SK-N-SH treated with all-trans-retinoic acid at 6 μM for 48 hours (cell line): ENCODE data around the gene PFKM.

Experiments used
- ATAC-seq: fragments of 200-7000 bp; cut with Tn5 transposase; 3 replicates; pipeline ENCODE4 v1.9.1; 2020; ENCODE audit warnings: mild to moderate bottlenecking, moderate library complexity
- BACH2 ChIP-seq: fragments of 250-450 bp; sonication (Bioruptor Pico); IDR thresholded peaks from 2 replicates; pipeline ENCODE4 v1.9.0; 2021; ENCODE audit warnings: mild to moderate bottlenecking, borderline replicate concordance
- CREB5 ChIP-seq: fragments of 250-450 bp; sonication (Bioruptor Pico); IDR thresholded peaks from 2 replicates; pipeline ENCODE4 v1.5.1; 2020; ENCODE audit warnings: low read depth, mild to moderate bottlenecking, moderate library complexity
- CSDC2 ChIP-seq: fragments of 250-450 bp; sonication (Bioruptor Pico); IDR thresholded peaks from 2 replicates; pipeline ENCODE4 v1.5.0; 2020; ENCODE audit warnings: mild to moderate bottlenecking, moderate library complexity
- ESRRG ChIP-seq: fragments of 250-450 bp; sonication (Bioruptor Pico); IDR thresholded peaks from 2 replicates; pipeline ENCODE4 v1.6.1; 2021; ENCODE audit warnings: mild to moderate bottlenecking
- ISL1 ChIP-seq: fragments of 250-450 bp; sonication (Bioruptor Pico); IDR thresholded peaks from 2 replicates; pipeline ENCODE4 v2.1.2; 2022; ENCODE audit warnings: mild to moderate bottlenecking, moderate library complexity
- OSR1 ChIP-seq: fragments of 250-450 bp; sonication (Bioruptor Pico); IDR thresholded peaks from 2 replicates; pipeline ENCODE4 v1.8.0; 2022; ENCODE audit warnings: moderate library complexity, mild to moderate bottlenecking, inconsistent platforms
- PPARA ChIP-seq: fragments of 250-450 bp; sonication (Bioruptor Pico); IDR thresholded peaks from 2 replicates; pipeline ENCODE4 v1.5.0; 2020; ENCODE audit warnings: mild to moderate bottlenecking, borderline replicate concordance
- RARB ChIP-seq: fragments of 250-450 bp; sonication (Bioruptor Pico); IDR thresholded peaks from 2 replicates; pipeline ENCODE4 v1.8.0; 2021; ENCODE audit warnings: mild to moderate bottlenecking, moderate library complexity
- TOX ChIP-seq: fragments of 250-450 bp; sonication (Bioruptor Pico); IDR thresholded peaks from 2 replicates; pipeline ENCODE4 v1.8.0; 2021; ENCODE audit warnings: mild to moderate bottlenecking, moderate library complexity, borderline replicate concordance
- ZC3H10 ChIP-seq: fragments of 250-450 bp; sonication (Bioruptor Pico); IDR thresholded peaks from 2 replicates; pipeline ENCODE4 v1.5.1; 2021; ENCODE audit warnings: mild to moderate bottlenecking, moderate library complexity
- ZFP30 ChIP-seq: fragments of 450-650 bp; formaldehyde crosslinking; IDR thresholded peaks from 2 replicates; pipeline ENCODE4 v1.5.0; 2022; ENCODE audit warnings: mild to moderate bottlenecking, moderate library complexity
- ZNF565 ChIP-seq: fragments of 450-650 bp; formaldehyde crosslinking; conservative IDR thresholded peaks from 2 replicates; pipeline ENCODE4 v1.5.0; 2020; ENCODE audit warnings: low read depth, mild to moderate bottlenecking, moderate library complexity
- ZNF70 ChIP-seq: fragments of 450-650 bp; formaldehyde crosslinking; IDR thresholded peaks from 2 replicates; pipeline ENCODE4 v1.5.0; 2020; ENCODE audit warnings: mild to moderate bottlenecking, moderate library complexity
- TF ChIP-seq, protein P1 (sequence below): fragments of 250-450 bp; sonication (Bioruptor Pico); IDR thresholded peaks from 2 replicates; pipeline ENCODE4 v1.5.0; 2020; ENCODE audit warnings: mild to moderate bottlenecking, moderate library complexity
- TF ChIP-seq, protein P2 (sequence below): fragments of 250-450 bp; sonication (Bioruptor Pico); IDR thresholded peaks from 2 replicates; pipeline ENCODE4 v1.8.0; 2020; ENCODE audit warnings: mild to moderate bottlenecking, moderate library complexity, borderline replicate concordance
- TF ChIP-seq, protein P3 (sequence below): fragments of 250-450 bp; sonication (Bioruptor Pico); IDR thresholded peaks from 2 replicates; pipeline ENCODE4 v1.8.0; 2021; ENCODE audit warnings: low read depth, mild to moderate bottlenecking, moderate library complexity, borderline replicate concordance
- TF ChIP-seq, protein P4 (sequence below): fragments of 250-450 bp; sonication (Bioruptor Pico); IDR thresholded peaks from 2 replicates; pipeline ENCODE4 v1.5.1; 2021; ENCODE audit warnings: mild to moderate bottlenecking, moderate library complexity

Gene PFKM

DNA sequence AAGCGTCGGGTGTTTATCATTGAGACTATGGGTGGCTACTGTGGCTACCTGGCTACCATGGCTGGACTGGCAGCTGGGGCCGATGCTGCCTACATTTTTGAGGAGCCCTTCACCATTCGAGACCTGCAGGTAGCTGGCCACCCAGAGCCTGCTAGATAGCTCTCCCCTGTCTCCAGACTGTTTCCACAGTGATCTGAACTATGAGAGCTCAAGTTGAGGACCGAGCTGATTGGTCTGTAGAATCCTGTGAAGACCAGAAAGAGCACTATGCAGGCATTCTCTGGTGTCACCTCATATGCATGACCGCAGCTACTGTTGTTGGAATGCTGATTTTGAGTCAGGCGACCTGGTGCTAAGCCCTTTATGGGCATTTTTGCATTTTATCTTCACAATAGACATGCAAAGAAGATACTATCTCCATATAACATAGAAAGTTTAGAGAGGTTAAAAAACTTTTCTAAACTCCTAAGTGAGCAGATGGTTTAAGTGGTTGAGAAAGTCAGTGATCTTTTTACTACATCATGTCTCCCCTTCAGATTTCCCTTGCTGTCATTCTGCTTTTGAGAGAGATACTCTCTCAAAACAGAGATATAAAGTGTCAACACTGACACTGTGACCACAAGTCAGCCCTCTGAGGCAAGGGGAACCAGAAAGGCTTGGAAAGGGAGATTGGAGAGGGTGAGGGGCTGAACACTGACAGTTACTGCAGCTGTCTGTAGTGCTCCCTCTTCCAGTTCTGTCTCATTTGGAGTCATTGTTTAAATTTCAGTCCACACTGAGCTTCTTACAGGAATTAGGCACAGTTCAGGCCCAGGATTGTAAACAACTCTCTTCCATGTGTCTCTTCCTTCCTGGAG is 23.9 kb downstream of the PFKM start:
- TF ChIP-seq, protein P1, sequence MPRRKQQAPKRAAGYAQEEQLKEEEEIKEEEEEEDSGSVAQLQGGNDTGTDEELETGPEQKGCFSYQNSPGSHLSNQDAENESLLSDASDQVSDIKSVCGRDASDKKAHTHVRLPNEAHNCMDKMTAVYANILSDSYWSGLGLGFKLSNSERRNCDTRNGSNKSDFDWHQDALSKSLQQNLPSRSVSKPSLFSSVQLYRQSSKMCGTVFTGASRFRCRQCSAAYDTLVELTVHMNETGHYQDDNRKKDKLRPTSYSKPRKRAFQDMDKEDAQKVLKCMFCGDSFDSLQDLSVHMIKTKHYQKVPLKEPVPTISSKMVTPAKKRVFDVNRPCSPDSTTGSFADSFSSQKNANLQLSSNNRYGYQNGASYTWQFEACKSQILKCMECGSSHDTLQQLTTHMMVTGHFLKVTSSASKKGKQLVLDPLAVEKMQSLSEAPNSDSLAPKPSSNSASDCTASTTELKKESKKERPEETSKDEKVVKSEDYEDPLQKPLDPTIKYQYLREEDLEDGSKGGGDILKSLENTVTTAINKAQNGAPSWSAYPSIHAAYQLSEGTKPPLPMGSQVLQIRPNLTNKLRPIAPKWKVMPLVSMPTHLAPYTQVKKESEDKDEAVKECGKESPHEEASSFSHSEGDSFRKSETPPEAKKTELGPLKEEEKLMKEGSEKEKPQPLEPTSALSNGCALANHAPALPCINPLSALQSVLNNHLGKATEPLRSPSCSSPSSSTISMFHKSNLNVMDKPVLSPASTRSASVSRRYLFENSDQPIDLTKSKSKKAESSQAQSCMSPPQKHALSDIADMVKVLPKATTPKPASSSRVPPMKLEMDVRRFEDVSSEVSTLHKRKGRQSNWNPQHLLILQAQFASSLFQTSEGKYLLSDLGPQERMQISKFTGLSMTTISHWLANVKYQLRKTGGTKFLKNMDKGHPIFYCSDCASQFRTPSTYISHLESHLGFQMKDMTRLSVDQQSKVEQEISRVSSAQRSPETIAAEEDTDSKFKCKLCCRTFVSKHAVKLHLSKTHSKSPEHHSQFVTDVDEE: no peak
- no peak for TF ChIP-seq CREB5 (CRISPR knock-in tag)
- TF ChIP-seq, protein P2, sequence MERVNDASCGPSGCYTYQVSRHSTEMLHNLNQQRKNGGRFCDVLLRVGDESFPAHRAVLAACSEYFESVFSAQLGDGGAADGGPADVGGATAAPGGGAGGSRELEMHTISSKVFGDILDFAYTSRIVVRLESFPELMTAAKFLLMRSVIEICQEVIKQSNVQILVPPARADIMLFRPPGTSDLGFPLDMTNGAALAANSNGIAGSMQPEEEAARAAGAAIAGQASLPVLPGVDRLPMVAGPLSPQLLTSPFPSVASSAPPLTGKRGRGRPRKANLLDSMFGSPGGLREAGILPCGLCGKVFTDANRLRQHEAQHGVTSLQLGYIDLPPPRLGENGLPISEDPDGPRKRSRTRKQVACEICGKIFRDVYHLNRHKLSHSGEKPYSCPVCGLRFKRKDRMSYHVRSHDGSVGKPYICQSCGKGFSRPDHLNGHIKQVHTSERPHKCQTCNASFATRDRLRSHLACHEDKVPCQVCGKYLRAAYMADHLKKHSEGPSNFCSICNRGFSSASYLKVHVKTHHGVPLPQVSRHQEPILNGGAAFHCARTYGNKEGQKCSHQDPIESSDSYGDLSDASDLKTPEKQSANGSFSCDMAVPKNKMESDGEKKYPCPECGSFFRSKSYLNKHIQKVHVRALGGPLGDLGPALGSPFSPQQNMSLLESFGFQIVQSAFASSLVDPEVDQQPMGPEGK (CRISPR knock-in tag): no peak
- TF ChIP-seq BACH2 (CRISPR knock-in tag): no peak
- TF ChIP-seq ZFP30 (CRISPR knock-in tag): no peak
- no peak for TF ChIP-seq ISL1
- no peak for TF ChIP-seq PPARA (CRISPR knock-in tag)
- TF ChIP-seq, protein P3, sequence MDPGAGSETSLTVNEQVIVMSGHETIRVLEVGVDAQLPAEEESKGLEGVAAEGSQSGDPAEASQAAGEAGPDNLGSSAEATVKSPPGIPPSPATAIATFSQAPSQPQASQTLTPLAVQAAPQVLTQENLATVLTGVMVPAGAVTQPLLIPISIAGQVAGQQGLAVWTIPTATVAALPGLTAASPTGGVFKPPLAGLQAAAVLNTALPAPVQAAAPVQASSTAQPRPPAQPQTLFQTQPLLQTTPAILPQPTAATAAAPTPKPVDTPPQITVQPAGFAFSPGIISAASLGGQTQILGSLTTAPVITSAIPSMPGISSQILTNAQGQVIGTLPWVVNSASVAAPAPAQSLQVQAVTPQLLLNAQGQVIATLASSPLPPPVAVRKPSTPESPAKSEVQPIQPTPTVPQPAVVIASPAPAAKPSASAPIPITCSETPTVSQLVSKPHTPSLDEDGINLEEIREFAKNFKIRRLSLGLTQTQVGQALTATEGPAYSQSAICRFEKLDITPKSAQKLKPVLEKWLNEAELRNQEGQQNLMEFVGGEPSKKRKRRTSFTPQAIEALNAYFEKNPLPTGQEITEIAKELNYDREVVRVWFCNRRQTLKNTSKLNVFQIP: no peak
- no peak for TF ChIP-seq CSDC2 (CRISPR knock-in tag)
- TF ChIP-seq RARB (CRISPR knock-in tag): no peak
- no peak for TF ChIP-seq ZNF70 (CRISPR knock-in tag)
- TF ChIP-seq OSR1 (CRISPR knock-in tag): no peak
- TF ChIP-seq, protein P4, sequence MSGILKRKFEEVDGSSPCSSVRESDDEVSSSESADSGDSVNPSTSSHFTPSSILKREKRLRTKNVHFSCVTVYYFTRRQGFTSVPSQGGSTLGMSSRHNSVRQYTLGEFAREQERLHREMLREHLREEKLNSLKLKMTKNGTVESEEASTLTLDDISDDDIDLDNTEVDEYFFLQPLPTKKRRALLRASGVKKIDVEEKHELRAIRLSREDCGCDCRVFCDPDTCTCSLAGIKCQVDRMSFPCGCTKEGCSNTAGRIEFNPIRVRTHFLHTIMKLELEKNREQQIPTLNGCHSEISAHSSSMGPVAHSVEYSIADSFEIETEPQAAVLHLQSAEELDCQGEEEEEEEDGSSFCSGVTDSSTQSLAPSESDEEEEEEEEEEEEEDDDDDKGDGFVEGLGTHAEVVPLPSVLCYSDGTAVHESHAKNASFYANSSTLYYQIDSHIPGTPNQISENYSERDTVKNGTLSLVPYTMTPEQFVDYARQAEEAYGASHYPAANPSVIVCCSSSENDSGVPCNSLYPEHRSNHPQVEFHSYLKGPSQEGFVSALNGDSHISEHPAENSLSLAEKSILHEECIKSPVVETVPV: no peak
- TF ChIP-seq ESRRG: no peak
- no peak for TF ChIP-seq ZC3H10 (CRISPR knock-in tag)
- no peak for ATAC-seq

DNA sequence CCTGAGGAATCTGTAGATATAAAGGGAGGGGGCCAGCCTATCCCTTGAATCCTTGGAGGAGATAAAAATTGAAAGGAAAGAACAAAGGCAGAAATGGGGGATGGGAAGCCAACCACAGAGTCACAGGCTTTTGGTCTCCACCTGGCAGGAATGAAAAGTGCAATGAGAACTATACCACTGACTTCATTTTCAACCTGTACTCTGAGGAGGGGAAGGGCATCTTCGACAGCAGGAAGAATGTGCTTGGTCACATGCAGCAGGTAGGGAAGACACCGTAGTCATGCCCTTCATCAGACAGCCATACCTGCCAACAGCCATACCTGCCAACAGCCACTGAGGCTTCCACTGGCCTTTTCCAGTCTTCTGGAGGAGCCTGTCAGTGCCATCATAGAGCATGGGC is 24.7 kb downstream of the PFKM start:
- ATAC-seq: no peak
- no peak for TF ChIP-seq BACH2 (CRISPR knock-in tag)
- no peak for TF ChIP-seq RARB (CRISPR knock-in tag)
- no peak for TF ChIP-seq ZNF565 (CRISPR knock-in tag)
- TF ChIP-seq, protein P3: no peak
- no peak for TF ChIP-seq ESRRG
- no peak for TF ChIP-seq OSR1 (CRISPR knock-in tag)
- TF ChIP-seq ZFP30 (CRISPR knock-in tag): no peak
- TF ChIP-seq, protein P2 (CRISPR knock-in tag): no peak
- no peak for TF ChIP-seq TOX (CRISPR knock-in tag)
- no peak for TF ChIP-seq CSDC2 (CRISPR knock-in tag)
